ENCODE data around the gene TUT4. TPM values are rescaled to one million over a fixed set of nuclear protein-coding genes. Genes with fewer than 3 reads are reported as not detected.
A peak's percentile ranks its signal among the peaks of the same experiment; 100 is the strongest.

The TUT4 gene
- 10 to 100 TPM; 50.7 to 85.8 TPM for total RNA-seq

- DNase-seq (ENCODE audit: low spot score) (peak; percentile 79), ATAC-seq (peak; percentile 72 to 77)
- peak within 1 kb of the TSS; percentile 59 to 63 for H3K27ac Mint-ChIP-seq
- no peaks in the 10 kb centered on the region for H3K36me3 Mint-ChIP-seq
- H3K4me1 Mint-ChIP-seq (ENCODE audit: low read depth in 2 of 2), result peaks cover 8 to 20% of the 10 kb centered on the region in 2 donors
- H3K9me3 Mint-ChIP-seq, result no peaks in the 10 kb centered on the region
- no peaks in the 10 kb centered on the region for H3K27me3 Mint-ChIP-seq
- peak within 1 kb of the TSS; percentile 70 for H3K4me3 Mint-ChIP-seq
Measured at GRCh38 chr1:52552505-52553361, at the start of gene TUT4. Gene TUT4, minus strand, starts transcription at chr1:52553092. Its CDS starts 26,812 bp downstream, at chr1:52526280.

- ATAC-seq (peak; percentile 84 to 86), DNase-seq (ENCODE audit: low spot score) (peak; percentile 66)
- Mint-ChIP-seq H3K36me3 (no peaks in the 10 kb centered on the region), H3K9me3 (no peaks in the 10 kb centered on the region), H3K4me1 (ENCODE audit: low read depth in 2 of 2) (peaks cover 31 to 34% of the 10 kb centered on the region in 2 donors), H3K27me3 (no peaks in the 10 kb centered on the region), H3K27ac (peak within 1 kb of the TSS; percentile 78 to 89), H3K4me3 (peak within 1 kb of the TSS; percentile 86)
Measured at GRCh38 chr1:52601991-52602855, 49.3 kb upstream of the TUT4 start, which contains the start of gene GPX7. Gene GPX7, plus strand, starts transcription at chr1:52602371. Its CDS starts 39 bp downstream, at chr1:52602410.

- DNase-seq (ENCODE audit: low spot score), result no peak
- H3K4me1 Mint-ChIP-seq (ENCODE audit: low read depth in 2 of 2), result peaks cover 31 to 32% of the 10 kb centered on the region in 2 donors
- H3K9me3 Mint-ChIP-seq, result no peaks in the 10 kb centered on the region
- H3K4me3 Mint-ChIP-seq, result peak overlapping the region; percentile 86
- peak overlapping the region; percentile 60 to 78 for H3K27ac Mint-ChIP-seq
- H3K27me3 Mint-ChIP-seq, result no peaks in the 10 kb centered on the region
- H3K36me3 Mint-ChIP-seq, result no peaks in the 10 kb centered on the region
- no peak for ATAC-seq
Measured at GRCh38 chr1:52601519-52601918, 48.6 kb upstream of the TUT4 start.

- Mint-ChIP-seq H3K27me3 (no peaks in the 10 kb centered on the region), H3K4me1 (ENCODE audit: low read depth in 2 of 2) (peaks cover 28 to 31% of the 10 kb centered on the region in 2 donors), H3K36me3 (no peaks in the 10 kb centered on the region), H3K27ac (peak overlapping the region; percentile 5 to 34), H3K4me3 (peak overlapping the region; percentile 12), H3K9me3 (no peaks in the 10 kb centered on the region)
- ATAC-seq (no peak), DNase-seq (ENCODE audit: low spot score) (no peak)
Measured at GRCh38 chr1:52600533-52601179, 47.8 kb upstream of the TUT4 start.

- H3K4me3 Mint-ChIP-seq, result no peak overlapping the region
- peaks cover 25 to 27% of the 10 kb centered on the region in 2 donors for H3K4me1 Mint-ChIP-seq (ENCODE audit: low read depth in 2 of 2)
- DNase-seq (ENCODE audit: low spot score), result no peak
- H3K27me3 Mint-ChIP-seq, result no peaks in the 10 kb centered on the region
- no peaks in the 10 kb centered on the region for H3K36me3 Mint-ChIP-seq
- no peak for ATAC-seq
- H3K27ac Mint-ChIP-seq, result no peak overlapping the region
- no peaks in the 10 kb centered on the region for H3K9me3 Mint-ChIP-seq
Measured at GRCh38 chr1:52599236-52599635, 46.3 kb upstream of the TUT4 start.

- Mint-ChIP-seq H3K27me3 (no peaks in the 10 kb centered on the region), H3K27ac (no peak overlapping the region), H3K4me1 (ENCODE audit: low read depth in 2 of 2) (peaks cover 20 to 22% of the 10 kb centered on the region in 2 donors), H3K4me3 (no peak overlapping the region), H3K9me3 (no peaks in the 10 kb centered on the region), H3K36me3 (no peaks in the 10 kb centered on the region)
- no peak for DNase-seq (ENCODE audit: low spot score)
- no peak for ATAC-seq
Measured at GRCh38 chr1:52598729-52599128, 45.8 kb upstream of the TUT4 start.

- DNase-seq (ENCODE audit: low spot score), result no peak
- H3K4me1 Mint-ChIP-seq (ENCODE audit: low read depth in 2 of 2), result peaks cover 12 to 14% of the 10 kb centered on the region in 2 donors
- H3K27ac Mint-ChIP-seq, result no peak overlapping the region
- no peaks in the 10 kb centered on the region for H3K27me3 Mint-ChIP-seq
- H3K4me3 Mint-ChIP-seq, result no peak overlapping the region
- no peak for ATAC-seq
- H3K9me3 Mint-ChIP-seq, result no peaks in the 10 kb centered on the region
- H3K36me3 Mint-ChIP-seq, result no peaks in the 10 kb centered on the region
Measured at GRCh38 chr1:52597912-52598311, 45.0 kb upstream of the TUT4 start.

- Mint-ChIP-seq H3K9me3 (no peaks in the 10 kb centered on the region), H3K36me3 (no peaks in the 10 kb centered on the region), H3K27ac (no peak overlapping the region), H3K27me3 (no peaks in the 10 kb centered on the region), H3K4me1 (ENCODE audit: low read depth in 2 of 2) (peaks cover 0 to 3% of the 10 kb centered on the region in 2 donors), H3K4me3 (no peak overlapping the region)
- DNase-seq (ENCODE audit: low spot score) (no peak), ATAC-seq (no peak)
Measured at GRCh38 chr1:52595061-52595460, 42.2 kb upstream of the TUT4 start.

GRCh38 chr1:52593495-52593894 is 40.6 kb upstream of the TUT4 start:
- DNase-seq (ENCODE audit: low spot score) (no peak), ATAC-seq (no peak)
- Mint-ChIP-seq H3K27ac (no peak overlapping the region), H3K36me3 (no peaks in the 10 kb centered on the region), H3K9me3 (no peaks in the 10 kb centered on the region), H3K4me1 (ENCODE audit: low read depth in 2 of 2) (peaks cover 0 to 3% of the 10 kb centered on the region in 2 donors), H3K27me3 (no peaks in the 10 kb centered on the region), H3K4me3 (no peak overlapping the region)

GRCh38 chr1:52592637-52593323 is 39.9 kb upstream of the TUT4 start:
- no peak for ATAC-seq
- Mint-ChIP-seq H3K27ac (no peak overlapping the region), H3K36me3 (no peaks in the 10 kb centered on the region), H3K4me3 (no peak overlapping the region), H3K4me1 (ENCODE audit: low read depth in 2 of 2) (no peaks in the 10 kb centered on the region), H3K9me3 (no peaks in the 10 kb centered on the region), H3K27me3 (no peaks in the 10 kb centered on the region)
- no peak for DNase-seq (ENCODE audit: low spot score)

- H3K27ac Mint-ChIP-seq, result no peak overlapping the region
- H3K27me3 Mint-ChIP-seq, result no peaks in the 10 kb centered on the region
- no peaks in the 10 kb centered on the region for H3K4me1 Mint-ChIP-seq (ENCODE audit: low read depth in 2 of 2)
- no peak for ATAC-seq
- no peak overlapping the region for H3K4me3 Mint-ChIP-seq
- DNase-seq (ENCODE audit: low spot score), result no peak
- no peaks in the 10 kb centered on the region for H3K9me3 Mint-ChIP-seq
- no peaks in the 10 kb centered on the region for H3K36me3 Mint-ChIP-seq
Measured at GRCh38 chr1:52590266-52590665, 37.4 kb upstream of the TUT4 start.

- Mint-ChIP-seq H3K27ac (no peak overlapping the region), H3K9me3 (no peaks in the 10 kb centered on the region), H3K4me3 (no peak overlapping the region), H3K27me3 (no peaks in the 10 kb centered on the region), H3K36me3 (no peaks in the 10 kb centered on the region), H3K4me1 (ENCODE audit: low read depth in 2 of 2) (peaks cover 0 to 5% of the 10 kb centered on the region in 2 donors)
- DNase-seq (ENCODE audit: low spot score), result no peak
- no peak for ATAC-seq
Measured at GRCh38 chr1:52588535-52588934, 35.6 kb upstream of the TUT4 start.

- Mint-ChIP-seq H3K36me3 (no peaks in the 10 kb centered on the region), H3K9me3 (no peaks in the 10 kb centered on the region), H3K4me1 (ENCODE audit: low read depth in 2 of 2) (peaks cover 0 to 5% of the 10 kb centered on the region in 2 donors), H3K4me3 (no peak overlapping the region), H3K27me3 (no peaks in the 10 kb centered on the region), H3K27ac (no peak overlapping the region)
- no peak for DNase-seq (ENCODE audit: low spot score)
- no peak for ATAC-seq
Measured at GRCh38 chr1:52588027-52588426, 35.1 kb upstream of the TUT4 start.
